Calu3 (cell line): ENCODE measurements around the gene DAAM1. TPM values are rescaled to one million over a fixed set of nuclear protein-coding genes. Genes with fewer than 3 reads are reported as not detected.

Experiments used
- BruUV-seq: library from RNA; stranded (reverse); fragments of 400-500 nt; replicated peaks from 2 replicates; lab custom pipeline; 2021; lab: Mats Ljungman, UMichigan
- CTCF ChIA-PET: fragments of 300-600 bp; sonication (Branson Sonifier 250); formaldehyde crosslinking; loops from one replicate; lab custom pipeline; 2022; ENCODE audit warnings: antibody characterized with exemption; lab: Charles Lee
- DNase-seq: peaks from one replicate; pipeline ENCODE4 v3.0.0; 2022
- H3K27ac Mint-ChIP-seq: one replicate; pipeline ENCODE4 v1.8.0; 2022; ENCODE audit warnings: mixed read lengths; ENCODE audit not compliant: unreplicated experiment
- H3K27me3 Mint-ChIP-seq: one replicate; pipeline ENCODE4 v1.8.0; 2022; ENCODE audit warnings: mixed read lengths; ENCODE audit not compliant: unreplicated experiment
- H3K36me3 Mint-ChIP-seq: one replicate; pipeline ENCODE4 v1.8.0; 2022; ENCODE audit warnings: mild to moderate bottlenecking, moderate library complexity, mixed read lengths; ENCODE audit not compliant: insufficient read depth, unreplicated experiment
- H3K4me1 Mint-ChIP-seq: one replicate; pipeline ENCODE4 v1.8.0; 2022; ENCODE audit warnings: mild to moderate bottlenecking, low read depth, mixed read lengths; ENCODE audit not compliant: unreplicated experiment
- H3K4me3 Mint-ChIP-seq: one replicate; pipeline ENCODE4 v1.8.0; 2022; ENCODE audit warnings: mild to moderate bottlenecking, low read depth, moderate library complexity, mixed read lengths; ENCODE audit not compliant: unreplicated experiment
- H3K9me3 Mint-ChIP-seq: one replicate; pipeline ENCODE4 v1.8.0; 2022; ENCODE audit warnings: low read depth, mixed read lengths; ENCODE audit not compliant: unreplicated experiment
- CTCF ChIP-seq: fragments of 200-600 bp; IDR thresholded peaks from one replicate; pipeline ENCODE4 v1.8.0; 2022; ENCODE audit warnings: antibody characterized with exemption; ENCODE audit not compliant: unreplicated experiment
- intact Hi-C: fragments of 100-400 bp; cut with micrococcal nuclease; formaldehyde crosslinking; loops from one replicate; pipeline ENCODE4 v1.10.0; 2022; ENCODE audit not compliant: unreplicated experiment
- total RNA-seq: library from RNA; stranded (reverse); gene quantifications from 2 replicates; pipeline ENCODE4 v1.2.3, GENCODE V29; 2022

DAAM1 gene
- total RNA-seq, 1 experiment from 2014 or later = 28.9 TPM

- DNase-seq = no peak
- Mint-ChIP-seq H3K36me3 (peaks cover 5% of the 10 kb centered on the region), H3K27ac (peak overlapping the region; percentile 69), H3K4me1 (peaks cover 49% of the 10 kb centered on the region), H3K4me3 (no peak overlapping the region), H3K27me3 (no peaks in the 10 kb centered on the region), H3K9me3 (peaks cover 2% of the 10 kb centered on the region)
- no peak for TF ChIP-seq CTCF
- CTCF ChIA-PET = no interaction called here
- BruUV-seq = no TSS peak
- intact Hi-C loops = no loop called here
These were observed 81.0 kb downstream of the DAAM1 start for GRCh38 chr14:59269466-59269865.

DNA sequence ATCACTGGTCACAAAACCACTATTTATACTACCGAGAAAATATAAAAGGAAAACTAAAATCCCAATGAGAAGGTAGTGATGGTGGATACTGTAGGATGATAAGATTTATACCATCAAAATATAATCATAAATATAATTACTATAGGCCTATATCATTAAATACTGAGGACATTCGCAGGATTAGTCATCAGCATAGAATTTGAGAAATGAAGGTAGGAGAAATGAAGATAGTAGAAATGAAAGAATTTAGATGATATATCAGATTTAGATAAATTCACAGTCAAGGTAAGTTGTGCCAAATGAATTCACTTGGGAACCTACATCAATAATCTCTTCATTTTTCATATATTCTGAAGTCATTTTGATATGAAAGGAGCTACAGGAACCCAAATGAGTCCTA, 82.8 kb downstream of the DAAM1 start:
- peak overlapping the region; percentile 41 for H3K27ac Mint-ChIP-seq
- TF ChIP-seq CTCF = no peak
- no peaks in the 10 kb centered on the region for H3K27me3 Mint-ChIP-seq
- DNase-seq = no peak
- intact Hi-C loops = no loop called here
- CTCF ChIA-PET = no interaction called here
- H3K4me1 Mint-ChIP-seq = peaks cover 57% of the 10 kb centered on the region
- no TSS peak for BruUV-seq
- H3K4me3 Mint-ChIP-seq = no peak overlapping the region
- peaks cover 11% of the 10 kb centered on the region for H3K36me3 Mint-ChIP-seq
- H3K9me3 Mint-ChIP-seq = no peaks in the 10 kb centered on the region

DNA sequence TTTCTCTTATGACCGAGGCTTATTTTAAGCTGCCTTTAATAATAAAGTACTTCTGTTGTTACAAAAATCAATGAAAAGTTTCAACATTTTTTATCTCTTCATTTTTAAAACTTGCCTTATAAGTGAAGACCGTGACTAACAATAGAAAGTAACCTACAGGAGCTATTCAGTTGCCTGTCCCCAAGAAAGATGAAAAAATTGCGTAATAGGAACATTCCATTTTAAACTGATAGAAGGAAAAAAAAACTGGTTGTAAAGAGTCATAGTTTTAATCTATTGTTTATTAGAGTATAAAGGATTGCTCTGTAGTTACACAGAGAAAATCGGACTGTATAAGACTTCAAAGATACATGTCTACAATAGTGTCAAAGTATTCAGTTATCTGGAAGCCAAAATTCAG, 83.3 kb downstream of the DAAM1 start:
- no TSS peak for BruUV-seq
- TF ChIP-seq CTCF = no peak
- intact Hi-C loops = no loop called here
- Mint-ChIP-seq H3K27ac (peak overlapping the region; percentile 41), H3K27me3 (no peaks in the 10 kb centered on the region), H3K9me3 (no peaks in the 10 kb centered on the region), H3K4me1 (peaks cover 62% of the 10 kb centered on the region), H3K36me3 (peaks cover 11% of the 10 kb centered on the region), H3K4me3 (no peak overlapping the region)
- CTCF ChIA-PET = no interaction called here
- DNase-seq = no peak

DNA sequence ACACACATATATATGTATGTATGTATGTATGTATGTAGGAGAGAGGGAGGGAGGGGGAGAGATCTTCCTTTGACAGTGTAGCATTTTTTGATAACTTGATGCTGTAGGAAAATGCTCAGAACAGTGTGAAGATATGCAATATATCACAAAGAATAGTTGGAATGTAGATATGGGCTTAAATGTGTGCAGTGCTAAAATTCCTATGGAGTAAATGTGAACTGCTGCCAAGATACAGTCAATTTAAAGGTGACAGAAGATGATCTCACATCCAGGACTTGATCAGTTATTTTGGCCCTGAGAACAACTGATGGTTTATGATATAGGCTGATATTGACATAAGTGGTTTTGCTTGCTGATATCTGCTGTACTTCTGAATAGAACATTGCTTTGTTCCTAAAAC, 84.2 kb downstream of the DAAM1 start:
- Mint-ChIP-seq H3K9me3 (no peaks in the 10 kb centered on the region), H3K27ac (no peak overlapping the region), H3K27me3 (no peaks in the 10 kb centered on the region), H3K4me3 (no peak overlapping the region), H3K4me1 (peaks cover 63% of the 10 kb centered on the region), H3K36me3 (peaks cover 11% of the 10 kb centered on the region)
- DNase-seq = no peak
- no TSS peak for BruUV-seq
- CTCF ChIA-PET = no interaction called here
- intact Hi-C loops = no loop called here
- no peak for TF ChIP-seq CTCF
